B cell (primary cell): Measurements from ENCODE around the gene PRPF19. TPM values are rescaled to one million over a fixed set of nuclear protein-coding genes. Genes with fewer than 3 reads are reported as not detected.

Source experiments
- ATAC-seq: fragments of 200-7000 bp; cut with Tn5 transposase; one replicate; pipeline ENCODE4 v1.10.0; 2021; ENCODE audit warnings: low read depth, mild to moderate bottlenecking, moderate number of reproducible peaks, moderate library complexity
- CTCF ChIA-PET: fragments of 350-600 bp; sonication (Branson Sonifier 250); formaldehyde crosslinking; loops from one replicate; lab custom pipeline; 2021; ENCODE audit warnings: antibody characterized with exemption, inconsistent platforms; lab: Charles Lee
- POLR2A ChIA-PET: fragments of 350-600 bp; sonication (Branson Sonifier 250); formaldehyde crosslinking; loops from one replicate; lab custom pipeline; 2021; ENCODE audit warnings: antibody characterized with exemption; lab: Charles Lee
- DNase-seq: peaks from one replicate; pipeline ENCODE4 v3.0.0; 2013
- H2AFZ ChIP-seq: 2 replicates; pipeline ENCODE4 v1.6.1; 2012; ENCODE audit warnings: mild to moderate bottlenecking, low read depth, low read length; ENCODE audit not compliant: insufficient read depth, poor library complexity, severe bottlenecking
- H3K27ac ChIP-seq, 2 donors: 1 replicate in 1 of 2; 2 replicates in 1 of 2; pipeline ENCODE4 v1.5.1; 2012 to 2013; ENCODE audit warnings: low read length in 2 of 2, mild to moderate bottlenecking in 2 of 2, moderate library complexity in 1 of 2
- H3K27me3 ChIP-seq, 4 experiments: fragments of 200-600 bp in 1 of 4; sonication (generic) in 1 of 4; replicated peaks in 1 of 4; 1 replicate in 2 of 4; 2 replicates in 2 of 4; pipeline versions ENCODE4 v1.6.1 to v1.7.0; 2013 to 2016; ENCODE audit warnings: low read length in 3 of 4, mild to moderate bottlenecking in 2 of 4, mixed read lengths in 1 of 4, moderate library complexity in 1 of 4; ENCODE audit not compliant: insufficient read depth in 4 of 4, control insufficient read depth in 3 of 4; ENCODE audit errors: control extremely low read depth in 1 of 4
- H3K36me3 ChIP-seq, 2 experiments: replicated peaks in 1 of 2; 1 replicate in 1 of 2; 2 replicates in 1 of 2; pipeline versions ENCODE4 v1.6.1 to v1.7.1; 2013; ENCODE audit warnings: low read length in 1 of 2; ENCODE audit not compliant: insufficient read depth in 2 of 2, control insufficient read depth in 1 of 2; ENCODE audit errors: control extremely low read depth in 1 of 2, extremely low read depth in 1 of 2
- H3K4me1 ChIP-seq, 2 donors: fragments of 200-600 bp in 1 of 2; sonication (generic) in 1 of 2; 1 replicate in 1 of 2; 2 replicates in 1 of 2; pipeline versions ENCODE4 v1.5.1 to v1.6.1; 2013 to 2017; ENCODE audit warnings: low read length in 2 of 2; ENCODE audit not compliant: control insufficient read depth in 2 of 2, insufficient read depth in 2 of 2
- H3K4me2 ChIP-seq: replicated peaks from 2 replicates; pipeline ENCODE3; 2012; ENCODE audit warnings: mild to moderate bottlenecking, low read depth, low read length; ENCODE audit not compliant: poor library complexity, severe bottlenecking
- H3K4me3 ChIP-seq, 5 experiments: fragments of 200-600 bp in 1 of 5; sonication (generic) in 1 of 5; 1 replicate in 3 of 5; 2 replicates in 2 of 5; pipeline versions ENCODE4 v1.5.1 to v1.7.0; 2011 to 2016; ENCODE audit warnings: low read length in 4 of 5, mild to moderate bottlenecking in 4 of 5, low read depth in 2 of 5, control low read depth in 1 of 5, moderate library complexity in 1 of 5; ENCODE audit not compliant: insufficient read depth in 1 of 5; ENCODE audit errors: control extremely low read depth in 1 of 5, extremely low read depth in 1 of 5
- H3K79me2 ChIP-seq: fragments of 200-600 bp; sonication (generic); one replicate; pipeline ENCODE4 v1.6.0; 2016; ENCODE audit warnings: low read length; ENCODE audit not compliant: control insufficient read depth, insufficient read depth
- H3K9ac ChIP-seq: fragments of 200-600 bp; sonication (generic); 2 replicates; pipeline ENCODE4 v1.6.1; 2017; ENCODE audit warnings: mild to moderate bottlenecking, low read length, moderate library complexity
- H3K9me3 ChIP-seq, 3 donors: one replicate each; pipeline versions ENCODE4 v1.6.1 to v1.7.1; 2013; ENCODE audit warnings: low read length in 2 of 3; ENCODE audit not compliant: control insufficient read depth in 2 of 3, insufficient read depth in 1 of 3; ENCODE audit errors: control extremely low read depth in 1 of 3
- H4K20me1 ChIP-seq: 2 replicates; pipeline ENCODE4 v1.6.0; 2012; ENCODE audit warnings: mild to moderate bottlenecking, low read length; ENCODE audit not compliant: insufficient read depth, control insufficient read depth, poor library complexity, severe bottlenecking
- H3K27ac Mint-ChIP-seq: one replicate; pipeline ENCODE4 v1.8.0; 2021; ENCODE audit warnings: mixed read lengths
- H3K27me3 Mint-ChIP-seq: one replicate; pipeline ENCODE4 v1.8.0; 2021; ENCODE audit warnings: mixed read lengths
- H3K4me1 Mint-ChIP-seq: one replicate; pipeline ENCODE4 v1.8.0; 2021; ENCODE audit warnings: mixed read lengths
- H3K4me3 Mint-ChIP-seq: one replicate; pipeline ENCODE4 v1.8.0; 2021; ENCODE audit warnings: mixed read lengths
- H3K9me3 Mint-ChIP-seq: one replicate; pipeline ENCODE4 v1.8.0; 2022; ENCODE audit warnings: mixed read lengths; ENCODE audit not compliant: insufficient read depth
- CTCF ChIP-seq: fragments of 200-600 bp; IDR thresholded peaks from one replicate; pipeline ENCODE4 v1.8.0; 2022; ENCODE audit warnings: antibody characterized with exemption, mild to moderate bottlenecking
- EZH2 ChIP-seq: IDR thresholded peaks from 2 replicates; pipeline ENCODE4 v1.6.1; 2012; ENCODE audit warnings: borderline replicate concordance, low read depth, mild to moderate bottlenecking, moderate library complexity, low read length; ENCODE audit not compliant: insufficient read depth, poor library complexity, severe bottlenecking
- WGBS: methylation state at CpG from one replicate; pipeline ENCODE4 v1.1.5; 2013; ENCODE audit warnings: missing lambda C conversion rate; ENCODE audit not compliant: insufficient coverage; 5-methylcytosine and 5-hydroxymethylcytosine counted together
- intact Hi-C: fragments of 100-400 bp; cut with micrococcal nuclease; formaldehyde crosslinking; loops from one replicate; pipeline ENCODE4 v1.10.0; 2022
- polyA plus RNA-seq: library from polyadenylated mRNA; depleted of rRNA; stranded (reverse); fragments of >200 nt; gene quantifications from 2 replicates; pipeline ENCODE4 v1.2.3, GENCODE V29; 2012
- total RNA-seq, 2 donors: library from RNA; stranded (reverse); fragments of 120-200 nt in 1 of 2; gene quantifications; 1 replicate in 1 of 2; 2 replicates in 1 of 2; pipeline versions ENCODE4 v1.2.3 to v1.2.4, GENCODE V29; 2013 to 2022

PRPF19 gene
- total and polyA plus RNA-seq, 2 donors (not counting 1 experiment from before 2014, with no cell fraction given), result 41.8 to 89.9 TPM

DNA sequence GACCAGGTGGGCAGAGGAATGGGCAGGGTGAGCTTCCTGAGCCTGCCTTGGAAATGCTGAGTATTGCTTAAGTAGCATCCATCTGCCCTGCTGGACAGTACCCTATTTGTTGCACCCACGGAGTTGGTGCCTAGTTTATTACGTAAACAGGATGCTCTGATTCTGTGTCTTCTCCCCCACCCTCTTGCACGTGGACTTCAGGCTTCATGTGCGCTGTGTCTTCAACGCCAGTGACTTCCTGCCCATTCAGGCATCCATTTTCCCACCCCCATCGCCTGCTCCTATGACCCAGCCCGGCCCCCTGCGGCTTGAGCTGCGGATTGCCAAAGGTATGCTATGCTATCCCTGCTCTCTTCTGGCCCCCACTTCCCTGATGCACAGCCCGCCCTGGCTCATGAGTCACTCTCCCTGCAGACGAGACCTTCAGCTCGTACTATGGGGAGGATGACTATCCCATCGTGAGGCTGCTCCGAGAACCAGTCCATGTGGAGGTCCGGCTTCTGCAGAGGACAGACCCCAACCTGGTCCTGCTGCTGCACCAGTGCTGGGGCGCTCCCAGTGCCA, 33.3 kb downstream of the PRPF19 start:
- ATAC-seq, result no peak
- no peak overlapping the region for H2AFZ ChIP-seq
- H4K20me1 ChIP-seq, result no peaks in the 10 kb centered on the region
- H3K4me3 ChIP-seq, result no peak overlapping the region
- intact Hi-C loops, result no loop called here
- ChIA-PET POLR2A (no interaction called here), CTCF (no interaction called here)
- H3K4me1 ChIP-seq, result no peaks in the 10 kb centered on the region
- no peak for DNase-seq
- H3K27ac ChIP-seq, result no peak overlapping the region
- H3K9me3 ChIP-seq, result no peaks in the 10 kb centered on the region
- Mint-ChIP-seq H3K9me3 (no peaks in the 10 kb centered on the region), H3K27me3 (no peaks in the 10 kb centered on the region), H3K4me1 (no peaks in the 10 kb centered on the region), H3K27ac (no peak overlapping the region), H3K4me3 (no peak overlapping the region)
- no peak overlapping the region for H3K4me2 ChIP-seq
- no peaks in the 10 kb centered on the region for H3K27me3 ChIP-seq
- TF ChIP-seq EZH2 (no peak), CTCF (no peak)
- H3K79me2 ChIP-seq, result no peaks in the 10 kb centered on the region
- no peaks in the 10 kb centered on the region for H3K36me3 ChIP-seq
- 95% methylated on average over 16 of the region's 16 CpGs for WGBS
- no peak overlapping the region for H3K9ac ChIP-seq

DNA sequence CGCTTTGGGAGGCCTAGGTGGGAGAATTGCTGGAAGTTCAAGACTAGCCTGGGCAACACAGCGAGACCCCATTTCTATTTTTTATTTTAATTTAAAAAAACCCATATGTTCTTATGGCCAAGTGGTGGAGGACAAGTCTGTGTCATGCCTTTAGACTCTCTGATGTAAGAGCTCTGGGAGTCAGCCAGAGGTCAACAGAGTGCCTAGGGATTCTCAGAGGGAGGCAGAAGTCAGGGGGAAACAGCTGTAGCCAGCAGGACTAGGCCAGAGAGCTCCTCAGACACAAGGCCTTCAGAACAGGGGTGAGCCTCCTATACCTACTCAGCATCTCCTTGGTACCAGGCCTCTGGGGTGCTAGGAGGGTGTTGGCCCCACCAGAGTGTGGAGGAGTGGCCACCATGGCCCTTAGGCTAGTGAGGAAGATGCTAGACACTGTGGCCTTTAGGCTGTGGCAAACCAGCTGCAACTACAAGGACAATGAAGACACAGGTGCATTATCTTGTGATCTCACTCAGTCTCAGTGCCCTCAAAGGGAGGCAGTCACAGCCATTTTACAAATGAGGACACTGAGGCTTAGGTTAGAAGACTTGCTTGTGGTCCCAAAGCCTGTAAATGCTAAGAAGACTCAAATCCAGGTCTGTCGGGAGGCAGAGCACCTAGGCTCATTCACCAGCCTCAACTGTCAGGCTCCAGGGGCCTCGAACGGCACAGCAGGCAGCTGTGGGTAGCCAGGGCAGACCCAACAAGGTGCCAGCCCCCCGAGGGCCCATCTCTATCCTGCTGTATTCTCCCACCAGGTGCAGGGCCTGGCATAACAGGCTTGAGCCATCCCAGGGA, 34.0 kb downstream of the PRPF19 start:
- no peak overlapping the region for H3K27ac Mint-ChIP-seq
- Histone ChIP-seq H3K9me3 (no peaks in the 10 kb centered on the region), H3K27ac (no peak overlapping the region), H2AFZ (no peak overlapping the region), H3K4me2 (no peak overlapping the region), H3K27me3 (no peaks in the 10 kb centered on the region), H3K9ac (no peak overlapping the region), H4K20me1 (no peaks in the 10 kb centered on the region), H3K36me3 (no peaks in the 10 kb centered on the region), H3K4me3 (no peak overlapping the region), H3K4me1 (no peaks in the 10 kb centered on the region), H3K79me2 (no peaks in the 10 kb centered on the region)
- POLR2A ChIA-PET, result no interaction called here
- no peak overlapping the region for H3K4me3 Mint-ChIP-seq
- no peaks in the 10 kb centered on the region for H3K4me1 Mint-ChIP-seq
- CTCF ChIA-PET, result interaction anchor here (1.0 to 1.3 kb wide), 3 partner anchors 15 to 41 kb away, joined by 3 to 4 read pairs (median 3); no protein-coding TSS in a partner anchor
- 93% methylated on average over 2 of the region's 6 CpGs for WGBS
- no peak for DNase-seq
- intact Hi-C loops, result no loop called here
- H3K9me3 Mint-ChIP-seq, result no peaks in the 10 kb centered on the region
- TF ChIP-seq CTCF (no peak), EZH2 (no peak)
- no peak for ATAC-seq
- H3K27me3 Mint-ChIP-seq, result no peaks in the 10 kb centered on the region
